GM21447 (cell line): ENCODE data around the gene SLC17A7.
"Not testable (repeated sequence)": the region's sequence is repeated elsewhere in the genome, so short reads cannot be mapped to it uniquely, and the experiment has no call there.

ENCODE experiments used
- ATAC-seq: cut with Tn5 transposase; IDR thresholded peaks from one replicate; pipeline ENCODE4 v1.9.1; 2021; ENCODE audit not compliant: unreplicated experiment

SLC17A7 gene

GRCh38 chr19:49441210-49441959 is at the start of gene SLC17A7:
Gene SLC17A7 (minus strand): TSS chr19:49441527. CDS start chr19:49441379, 148 bp downstream.
- no peak for ATAC-seq

GRCh38 chr19:49490287-49491029 is 49.1 kb upstream of the SLC17A7 start:
- no peak for ATAC-seq

GRCh38 chr19:49489601-49490167 is 48.4 kb upstream of the SLC17A7 start:
- ATAC-seq: no peak

- no peak for ATAC-seq
Measured at GRCh38 chr19:49488863-49489537, 47.7 kb upstream of the SLC17A7 start.

- ATAC-seq: no peak
Measured at GRCh38 chr19:49488046-49488862, 46.9 kb upstream of the SLC17A7 start.

- ATAC-seq: peak; percentile 88
Measured at GRCh38 chr19:49487277-49488045, 46.1 kb upstream of the SLC17A7 start, which contains the start of gene RPL13A. Gene RPL13A (plus strand): TSS chr19:49487608. CDS start chr19:49487630, 22 bp downstream.

GRCh38 chr19:49486710-49487276 is 45.5 kb upstream of the SLC17A7 start:
- no peak for ATAC-seq

- ATAC-seq: no peak
Measured at GRCh38 chr19:49486232-49486631, 44.9 kb upstream of the SLC17A7 start.

GRCh38 chr19:49481020-49481683 is 39.8 kb upstream of the SLC17A7 start:
- no peak for ATAC-seq

GRCh38 chr19:49479975-49480628 is 38.8 kb upstream of the SLC17A7 start:
- no peak for ATAC-seq

GRCh38 chr19:49475995-49476880 is 34.9 kb upstream of the SLC17A7 start:
- ATAC-seq: no peak

- no peak for ATAC-seq
Measured at GRCh38 chr19:49475191-49475917, 34.0 kb upstream of the SLC17A7 start.

GRCh38 chr19:49474542-49474924 is 33.2 kb upstream of the SLC17A7 start:
- no peak for ATAC-seq

GRCh38 chr19:49473868-49474541 is 32.7 kb upstream of the SLC17A7 start, which contains the start of gene FLT3LG:
Gene FLT3LG (plus strand): TSS chr19:49474215. CDS start chr19:49474640, 425 bp downstream.
- ATAC-seq: peak; percentile 46

GRCh38 chr19:49473501-49473867 is 32.2 kb upstream of the SLC17A7 start:
- ATAC-seq: not testable (repeated sequence)

- no peak for ATAC-seq
Measured at GRCh38 chr19:49472936-49473335, 31.6 kb upstream of the SLC17A7 start.
